ENCODE measurements around the gene ELP1. TPM values are rescaled to one million over a fixed set of nuclear protein-coding genes. Genes with fewer than 3 reads are reported as not detected.
"Not testable (repeated sequence)": the region's sequence is repeated elsewhere in the genome, so short reads cannot be mapped to it uniquely, and the experiment has no call there.

The ELP1 gene
- total RNA-seq, 1 donor from 2014 or later = 10.4 TPM

DNA sequence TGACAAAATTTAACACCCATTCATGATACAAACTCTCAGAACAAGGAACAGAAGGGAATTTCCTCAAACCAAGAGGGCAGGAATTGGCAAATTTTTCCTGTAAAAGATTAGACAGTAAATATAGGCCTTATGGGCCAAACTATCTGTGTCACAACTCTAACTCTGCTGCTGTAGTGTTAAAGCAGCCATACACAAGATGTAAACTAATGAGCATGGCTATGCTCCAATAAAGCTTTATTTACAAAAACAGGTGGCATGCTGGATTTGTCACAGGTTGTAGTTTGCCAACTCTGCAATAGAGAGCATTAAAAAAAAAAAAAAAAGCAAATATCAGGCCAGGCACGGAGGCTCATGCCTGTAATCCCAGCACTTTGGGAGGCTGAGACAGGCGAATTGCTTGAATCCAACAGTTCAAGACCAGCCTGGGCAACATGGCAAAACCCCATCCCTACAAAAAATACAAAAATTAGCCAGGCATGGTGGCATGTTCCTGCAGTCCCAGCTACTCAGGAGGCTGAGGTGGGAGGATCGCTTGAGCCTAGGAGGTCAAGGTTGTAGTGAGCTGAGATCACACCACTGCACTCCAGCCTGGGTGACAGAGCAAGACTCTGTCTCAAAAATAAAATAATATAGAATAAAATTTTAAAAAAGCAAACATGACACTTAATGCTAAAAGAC lies 47.2 kb downstream of the ELP1 start:
- peak; percentile 54 for ATAC-seq
- DNase-seq (ENCODE audit: low spot score) = not testable (repeated sequence)

DNA sequence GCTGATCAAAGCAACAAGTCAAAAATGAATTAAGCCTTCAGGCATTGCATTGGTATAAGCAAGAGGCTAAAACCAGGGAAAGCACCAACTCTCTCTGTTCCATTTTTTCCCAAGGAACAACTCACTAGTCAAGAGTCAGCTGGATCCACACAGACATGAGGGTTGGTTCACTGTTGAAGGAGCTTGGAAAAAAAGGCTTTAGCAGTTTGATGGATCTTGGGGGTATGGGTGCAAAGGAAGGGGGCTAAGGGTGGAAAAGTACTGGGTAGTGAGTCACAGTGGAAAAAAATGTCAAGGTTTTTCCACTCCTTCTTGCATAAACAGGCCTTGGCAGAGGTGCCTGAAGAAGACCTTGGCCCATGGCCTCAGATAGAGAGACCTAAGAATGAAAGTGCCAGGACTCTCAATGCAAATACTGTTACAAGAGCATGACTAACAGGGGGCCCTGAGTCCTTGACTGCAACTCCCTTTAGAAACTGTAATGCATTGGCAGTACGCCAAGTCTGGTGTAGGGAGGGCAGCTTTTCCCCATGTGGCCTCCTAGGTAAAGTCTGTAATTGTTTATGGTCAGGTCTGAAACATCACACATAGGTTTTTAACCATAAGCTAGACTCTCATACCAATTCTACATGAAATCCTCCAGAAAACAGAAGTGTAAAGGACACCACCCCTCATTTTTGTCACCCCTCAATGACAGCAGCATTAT lies 48.1 kb downstream of the ELP1 start:
- DNase-seq (ENCODE audit: low spot score) = peak; percentile 72
- peak; percentile 83 for ATAC-seq

DNA sequence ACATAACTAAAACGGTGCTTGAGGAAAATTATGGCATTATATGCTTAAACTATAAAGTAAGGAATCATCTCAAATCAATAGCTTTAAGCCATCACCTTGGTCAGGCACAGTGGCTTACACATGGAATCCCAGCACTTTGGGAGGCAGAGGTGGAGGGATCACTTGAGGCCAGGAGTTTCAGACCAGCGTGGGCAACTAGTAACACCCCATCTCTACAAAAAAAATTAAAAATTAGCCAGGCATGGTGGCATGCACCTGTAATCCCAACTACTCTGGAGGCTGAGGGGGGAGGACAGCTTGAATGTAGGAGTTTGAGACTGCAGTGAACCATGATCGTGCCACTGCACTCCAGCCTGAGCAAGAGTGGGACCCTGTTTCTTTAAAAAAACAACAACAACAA lies 49.2 kb downstream of the ELP1 start:
- no peak for DNase-seq (ENCODE audit: low spot score)
- no peak for ATAC-seq

DNA sequence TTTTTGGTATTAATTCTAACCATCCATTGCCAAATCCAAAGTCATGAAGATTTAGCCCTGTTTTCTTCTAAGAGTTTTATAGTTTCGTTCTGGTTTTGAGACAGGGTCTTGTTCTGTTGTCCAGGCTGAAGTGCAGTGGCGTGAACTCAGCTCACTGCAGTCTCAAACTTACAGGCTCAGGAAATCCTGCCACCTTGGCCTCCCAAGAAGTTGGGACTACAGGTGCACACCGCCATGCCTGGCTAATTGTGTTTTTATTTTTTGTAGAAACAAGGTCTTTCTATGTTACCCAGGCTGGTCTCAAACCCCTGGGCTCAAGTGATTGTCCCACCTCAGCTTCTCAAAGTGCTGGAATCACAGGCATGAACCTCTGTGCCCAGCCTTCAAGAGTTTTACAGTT lies 50.8 kb downstream of the ELP1 start:
- DNase-seq (ENCODE audit: low spot score) = no peak
- ATAC-seq = no peak

DNA sequence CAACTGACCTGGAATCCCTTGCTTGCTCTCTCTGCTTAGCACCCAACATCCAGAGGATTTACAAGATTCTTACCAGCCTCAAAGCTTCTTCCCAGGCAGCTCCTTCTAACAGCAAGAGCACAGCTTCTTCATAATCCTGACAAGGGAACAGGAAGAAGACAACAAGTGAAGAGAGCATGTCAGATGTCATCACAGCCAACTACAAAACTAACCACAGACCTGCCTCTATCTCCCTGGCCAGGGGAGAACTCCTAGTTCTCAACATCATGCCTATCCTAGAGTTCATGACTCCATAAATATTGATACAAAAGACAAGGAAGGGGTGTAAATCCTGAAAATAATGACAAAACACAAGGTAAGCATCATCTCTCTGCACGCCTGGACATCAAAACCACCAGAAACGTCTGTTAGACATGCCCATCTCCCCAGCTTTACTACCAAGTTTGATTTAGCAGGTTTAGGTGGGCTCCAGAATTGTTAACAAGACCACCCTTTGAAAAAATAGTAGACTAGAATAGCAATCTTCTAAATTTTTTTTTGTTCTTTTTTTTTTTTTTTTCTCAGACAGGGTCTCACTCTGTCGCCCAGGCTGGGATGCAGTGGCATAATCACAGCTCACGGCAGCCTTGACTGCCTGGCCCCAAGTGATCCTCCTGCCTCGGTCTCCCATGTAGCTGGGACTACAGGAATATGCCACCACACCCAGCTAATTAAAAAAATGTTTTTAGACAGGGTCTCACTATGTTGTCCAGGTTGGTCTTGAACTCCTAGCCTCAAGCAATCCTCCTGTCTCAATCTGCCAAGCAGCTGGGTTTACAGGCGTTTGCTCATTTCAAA lies 51.7 kb downstream of the ELP1 start:
- DNase-seq (ENCODE audit: low spot score) (no peak), ATAC-seq (no peak)

DNA sequence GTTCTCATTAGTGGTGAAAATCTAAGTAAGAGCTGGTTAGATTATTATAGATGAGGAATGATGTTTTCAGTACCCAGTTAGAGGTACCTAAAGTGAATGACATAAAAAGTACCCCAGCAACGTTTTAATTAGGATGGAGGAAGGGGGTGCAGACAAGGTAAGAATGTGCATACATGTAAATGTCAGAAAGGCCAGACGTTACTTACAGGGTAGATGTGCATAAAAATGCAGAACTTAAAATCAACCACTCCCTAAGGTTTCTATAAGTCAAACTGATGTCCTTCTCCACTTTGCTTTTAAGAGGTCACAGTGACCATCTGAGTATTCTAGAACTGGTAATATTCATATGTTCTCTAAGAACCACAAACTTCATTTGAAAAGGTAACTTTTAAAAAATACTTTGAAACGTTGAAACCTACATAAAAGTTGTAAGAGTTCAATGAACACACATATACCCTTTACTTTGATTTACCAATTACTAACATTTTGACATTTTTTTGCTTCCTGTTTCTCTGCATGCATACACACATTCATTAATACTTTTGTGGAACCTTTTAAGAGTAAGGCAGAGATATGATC lies 53.1 kb downstream of the ELP1 start:
- no peak for DNase-seq (ENCODE audit: low spot score)
- no peak for ATAC-seq

DNA sequence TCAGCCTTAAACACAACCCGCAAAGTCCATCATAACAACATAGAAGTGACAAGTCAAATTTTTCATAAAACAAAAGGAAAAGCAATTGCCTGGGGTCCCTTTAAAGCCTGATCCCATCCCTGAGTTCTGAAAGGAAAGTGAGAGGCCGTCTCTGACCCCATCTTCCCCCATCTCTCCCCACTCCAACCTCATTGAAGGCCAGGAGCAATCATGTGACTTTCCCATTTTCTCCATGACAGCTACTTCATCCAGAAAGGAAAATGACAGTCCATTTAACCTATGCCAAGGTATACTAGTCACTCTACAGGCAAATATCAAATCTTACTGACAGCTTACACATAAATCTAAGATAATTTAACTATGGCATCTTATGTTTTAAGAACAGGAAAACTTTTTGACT lies 56.4 kb downstream of the ELP1 start:
- ATAC-seq = no peak
- no peak for DNase-seq (ENCODE audit: low spot score)

DNA sequence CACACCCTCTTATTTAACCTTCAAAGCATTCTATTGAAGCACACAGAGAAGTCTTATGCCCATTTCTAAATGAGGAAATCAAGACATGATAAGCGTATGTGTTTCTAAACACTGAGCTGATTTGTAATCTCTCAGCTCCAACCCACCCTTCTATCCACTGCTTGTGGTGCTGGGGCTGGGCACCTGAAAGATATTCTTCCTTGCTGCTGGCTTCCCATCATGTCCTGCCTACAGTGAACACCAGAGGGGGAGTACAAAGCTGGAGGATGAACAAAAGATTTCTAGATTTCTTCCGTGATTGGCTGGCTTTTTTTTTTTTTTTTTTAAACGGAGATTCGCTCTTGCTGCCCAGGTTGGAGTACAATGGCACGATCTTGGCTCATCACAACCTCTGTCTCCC lies 57.5 kb downstream of the ELP1 start:
- no peak for ATAC-seq
- DNase-seq (ENCODE audit: low spot score) = no peak

DNA sequence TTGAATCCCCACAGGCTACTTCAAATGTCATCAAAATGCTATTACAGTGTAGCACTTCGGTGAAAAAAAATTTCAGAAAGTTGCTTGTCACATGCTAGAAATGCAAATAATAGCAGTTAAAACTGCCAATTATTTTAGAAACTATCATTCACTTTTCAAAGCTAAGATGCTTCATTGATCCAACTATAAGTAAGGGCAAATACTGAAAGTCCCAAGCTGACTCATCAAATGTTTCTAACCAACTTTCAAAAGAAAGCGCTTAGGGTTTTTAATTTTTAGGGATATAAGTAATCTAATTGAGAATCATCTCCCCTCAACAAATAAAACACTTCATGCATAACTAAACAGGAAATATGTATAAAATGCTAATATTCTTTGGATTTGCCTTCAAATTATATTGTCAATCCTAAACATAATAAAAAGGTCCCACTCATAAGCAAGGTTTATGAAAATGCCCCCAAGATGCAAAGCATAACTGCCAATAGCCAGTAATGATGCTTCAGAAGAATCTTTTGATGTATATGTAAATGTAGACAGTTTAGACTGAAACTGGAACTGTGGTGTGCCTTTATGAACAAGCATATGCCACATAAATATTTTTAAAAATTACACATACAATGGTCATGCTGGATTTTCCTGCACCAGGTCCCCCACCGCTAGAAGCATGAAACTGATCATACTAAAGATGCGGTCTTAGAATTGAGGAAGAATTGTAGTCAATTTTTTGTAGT lies 59.7 kb downstream of the ELP1 start:
- ATAC-seq = no peak
- no peak for DNase-seq (ENCODE audit: low spot score)

DNA sequence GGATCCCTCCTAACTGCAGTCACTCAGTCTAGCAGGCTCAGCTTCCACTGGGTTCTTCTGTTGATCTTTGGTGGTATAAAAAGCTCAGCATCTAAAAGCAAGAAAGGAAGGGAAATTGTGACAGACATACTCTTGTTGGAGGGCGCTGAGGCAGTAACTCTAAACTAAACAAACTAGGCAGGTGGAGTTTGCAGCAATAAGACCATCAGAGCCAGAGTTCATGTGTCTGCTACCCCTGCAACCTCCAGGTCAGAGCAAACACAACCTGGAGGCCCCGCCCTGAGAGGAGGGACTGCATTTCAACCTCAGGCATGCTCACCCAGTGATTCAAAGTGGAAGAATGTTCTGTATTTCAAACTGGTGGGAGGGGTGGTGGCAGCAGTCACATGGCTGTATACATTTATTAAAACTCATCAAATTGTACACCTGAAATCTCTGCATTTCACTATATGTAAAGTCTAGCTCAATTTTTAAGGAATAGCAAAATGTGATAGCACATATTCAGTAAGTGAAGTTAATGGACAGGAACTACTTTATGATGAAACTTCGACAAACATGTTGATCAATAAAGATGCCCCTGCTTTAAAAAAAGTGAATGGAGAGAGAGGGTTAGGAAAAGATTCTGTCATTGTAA lies 64.7 kb downstream of the ELP1 start:
- ATAC-seq = peak; percentile 99

DNA sequence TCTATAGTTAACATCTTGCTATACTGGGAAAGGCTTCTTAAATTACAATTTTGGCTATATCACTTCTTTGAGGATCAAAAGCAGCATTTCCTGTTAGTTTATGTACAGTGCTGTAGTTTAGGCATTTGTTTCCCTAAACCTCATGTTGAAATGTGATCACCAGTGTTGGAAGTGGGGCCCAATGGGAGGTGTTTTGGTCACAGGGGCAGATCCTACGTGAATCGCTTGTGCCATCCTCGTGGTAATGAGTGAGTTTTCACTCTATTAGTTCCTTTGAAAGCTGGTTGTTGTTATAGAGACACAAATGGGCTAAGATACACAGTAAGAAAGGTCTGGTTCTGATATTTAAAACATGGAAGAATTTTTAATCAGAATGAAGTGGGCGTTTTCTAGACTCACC lies 66.1 kb downstream of the ELP1 start:
- DNase-seq (ENCODE audit: low spot score) (no peak), ATAC-seq (no peak)

More for the DNA sequence above, 64.7 kb downstream of the ELP1 start:
- DNase-seq (ENCODE audit: low spot score) = peak; percentile 82

DNA sequence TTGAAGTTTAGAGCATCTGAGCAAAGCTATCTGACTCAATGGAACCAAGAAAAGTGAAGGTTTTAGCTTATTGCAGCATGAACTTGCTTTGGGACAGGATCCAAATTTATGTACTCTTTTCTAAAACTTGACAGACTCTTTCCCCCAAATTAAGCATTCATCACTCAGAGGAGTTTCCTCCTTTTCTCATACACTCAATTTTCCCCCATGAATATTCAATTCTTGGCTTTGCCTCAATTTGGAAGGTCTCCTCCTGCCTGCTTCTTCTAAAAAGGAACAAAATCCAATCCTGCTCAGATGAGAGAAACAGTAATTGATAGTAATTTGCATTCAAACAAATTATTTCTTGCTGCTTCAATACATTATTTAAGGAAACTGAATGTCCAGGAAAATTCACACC lies 66.8 kb downstream of the ELP1 start:
- ATAC-seq (no peak), DNase-seq (ENCODE audit: low spot score) (no peak)

DNA sequence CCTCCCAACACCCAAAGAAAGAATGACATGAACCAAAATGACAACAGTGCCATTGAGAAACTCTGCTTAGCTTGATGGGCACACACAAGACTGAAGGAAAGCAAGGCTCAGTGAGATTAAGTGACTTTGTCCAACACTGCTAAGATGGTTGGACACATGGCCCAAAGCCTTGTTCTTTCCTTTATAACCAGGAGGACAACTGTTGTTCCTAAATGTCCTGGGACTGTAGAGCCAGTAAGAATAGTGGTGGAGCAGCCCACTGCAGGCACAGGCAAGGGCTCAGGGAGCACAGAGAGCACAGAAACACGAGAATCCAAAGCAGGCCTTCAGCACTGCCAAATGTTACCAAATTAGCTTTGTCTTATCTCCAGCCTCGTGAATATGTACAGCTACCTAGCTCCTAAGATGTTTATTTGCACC lies 67.9 kb downstream of the ELP1 start:
- no peak for DNase-seq (ENCODE audit: low spot score)
- no peak for ATAC-seq

DNA sequence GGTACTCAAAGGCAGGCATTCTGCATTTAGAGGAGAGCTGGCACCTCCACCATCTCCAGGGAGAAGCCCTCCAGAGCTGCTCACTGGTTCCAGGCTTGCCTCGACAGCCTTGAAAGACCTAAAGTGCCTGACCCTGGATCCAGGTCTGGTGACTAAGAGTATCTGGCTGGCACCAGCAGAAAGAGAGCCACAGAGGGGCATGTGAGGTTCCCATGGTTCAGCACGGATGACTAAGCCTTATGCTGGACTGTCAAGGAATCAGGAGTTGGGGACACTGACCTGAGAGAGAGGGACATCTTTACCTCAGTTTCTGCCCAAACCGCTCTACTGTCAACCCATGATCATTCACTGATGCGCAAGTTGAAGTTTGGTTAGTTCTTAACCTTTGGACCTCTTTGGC lies 68.9 kb downstream of the ELP1 start:
- ATAC-seq (no peak), DNase-seq (ENCODE audit: low spot score) (no peak)

DNA sequence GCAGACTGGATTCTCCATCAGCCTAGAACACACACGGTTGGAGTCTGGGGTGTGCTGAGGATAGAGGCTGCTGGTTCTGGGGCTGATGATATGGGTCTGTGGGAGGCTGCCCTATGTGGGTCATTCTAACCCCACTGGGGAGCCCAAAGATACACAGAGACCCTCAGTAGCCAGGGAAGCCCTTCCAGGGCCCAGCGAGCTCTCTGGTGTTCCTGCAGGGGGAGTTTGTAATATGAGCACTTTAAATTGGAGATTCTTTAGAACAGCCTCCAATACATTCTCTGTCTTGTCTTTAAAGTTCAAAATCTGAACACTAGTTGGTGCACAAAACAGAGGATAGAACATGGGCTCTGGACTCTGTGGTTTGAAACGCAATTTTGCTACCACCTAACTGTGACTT lies 69.5 kb downstream of the ELP1 start:
- DNase-seq (ENCODE audit: low spot score) (no peak), ATAC-seq (no peak)

DNA sequence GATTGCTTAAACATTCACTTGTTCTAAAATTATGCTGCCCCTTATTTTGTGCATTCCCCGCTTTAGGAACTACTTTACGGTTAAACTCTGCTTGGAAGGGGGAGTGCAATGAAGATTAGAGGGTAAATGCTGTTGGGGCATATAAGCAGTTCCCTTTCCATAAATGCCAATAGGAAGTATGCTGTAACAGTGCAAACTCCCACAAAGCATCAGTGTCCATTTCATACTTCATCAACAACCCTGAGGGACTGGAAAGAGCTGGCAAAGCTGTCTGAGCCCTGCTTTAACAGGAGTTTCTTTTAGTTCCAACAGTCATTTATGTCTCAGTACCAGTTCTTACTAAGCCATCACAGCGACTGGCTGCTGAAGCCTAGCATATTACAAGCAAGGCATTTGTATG lies 70.0 kb downstream of the ELP1 start:
- DNase-seq (ENCODE audit: low spot score) (no peak), ATAC-seq (no peak)

DNA sequence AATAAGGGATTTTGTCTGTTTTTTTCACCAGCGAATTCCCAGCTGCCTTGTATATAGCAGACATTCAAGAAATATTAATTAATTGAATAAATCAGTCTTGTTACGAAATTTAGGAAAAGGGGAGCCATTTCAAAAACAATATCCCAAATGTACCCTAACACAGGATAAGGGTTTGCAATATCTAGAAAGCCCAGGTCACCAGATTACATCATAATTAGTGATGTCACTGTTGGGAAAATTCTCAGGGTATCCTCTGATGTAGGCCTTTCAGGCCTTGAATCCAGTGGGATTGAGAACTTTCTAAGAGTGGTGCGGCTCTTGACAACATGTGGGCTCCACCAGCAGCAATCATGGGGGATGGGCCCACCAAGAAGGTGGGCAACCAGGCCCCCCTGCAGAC lies 71.9 kb downstream of the ELP1 start, which contains the start of gene ACTL7A:
Gene ACTL7A, plus strand, starts transcription at position 270 of the 400 bp plus-strand sequence. Its CDS starts 57 bp downstream, at position 327.
- no peak for DNase-seq (ENCODE audit: low spot score)
- ATAC-seq = no peak

DNA sequence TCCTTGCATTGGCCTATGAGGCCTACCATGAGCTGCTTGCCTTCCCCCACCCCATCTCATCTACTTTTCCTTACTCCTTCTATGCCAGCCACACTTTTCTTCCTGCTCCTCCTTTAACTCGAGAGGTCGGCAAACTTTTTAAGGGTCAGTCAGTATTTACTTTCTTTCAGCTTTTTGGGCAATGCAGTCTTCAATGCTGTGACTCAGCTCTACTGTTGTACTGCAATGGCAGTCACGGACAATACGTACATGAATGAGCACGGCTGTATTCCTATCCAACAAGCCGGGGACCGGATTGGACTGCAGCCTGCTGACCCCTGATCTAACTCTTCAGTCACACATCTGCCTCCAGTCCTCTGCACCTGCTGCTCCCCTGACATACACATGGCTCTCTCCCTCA lies 72.5 kb downstream of the ELP1 start:
- ATAC-seq (no peak), DNase-seq (ENCODE audit: low spot score) (no peak)

DNA sequence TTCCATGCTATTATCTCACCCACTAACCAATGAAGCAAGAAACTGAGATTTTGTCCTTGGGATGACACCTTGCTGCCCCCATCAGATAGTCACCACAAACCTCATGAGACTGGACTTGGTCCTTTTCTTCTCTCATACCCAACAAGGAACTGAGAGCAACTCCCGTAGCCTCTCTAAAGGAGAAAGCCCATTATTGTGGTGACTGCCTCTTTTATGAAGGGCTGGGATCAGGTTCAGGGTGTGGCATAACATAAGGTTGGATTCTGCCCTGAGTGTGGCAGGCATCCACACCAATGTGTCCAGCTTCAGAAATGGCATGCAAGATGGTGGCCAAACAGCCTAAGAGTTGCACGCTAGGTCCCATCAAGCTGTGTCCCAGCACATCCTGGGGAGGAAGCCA lies 73.2 kb downstream of the ELP1 start:
- no peak for ATAC-seq
- no peak for DNase-seq (ENCODE audit: low spot score)

DNA sequence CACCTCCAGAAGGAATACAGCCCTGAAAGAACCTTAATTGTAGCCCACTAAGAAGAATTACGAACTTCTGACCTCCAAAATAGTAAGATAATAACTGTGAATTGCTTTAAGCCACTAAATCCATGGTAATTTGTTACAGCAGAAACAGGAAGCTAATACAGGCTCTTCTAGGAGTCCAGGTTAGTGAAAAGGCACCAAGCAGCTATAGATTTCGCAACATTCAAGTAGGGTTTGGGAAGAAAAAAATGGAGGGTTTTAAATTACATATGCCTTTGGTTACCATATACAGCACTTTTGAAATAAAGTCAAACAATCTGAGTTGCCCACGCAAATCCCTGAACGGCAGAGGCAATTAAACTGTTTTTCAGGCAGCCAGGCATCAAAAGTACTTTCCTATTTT lies 73.6 kb downstream of the ELP1 start:
- no peak for DNase-seq (ENCODE audit: low spot score)
- ATAC-seq = no peak
